HG03135 (cell line): ENCODE data around the gene SCRN2.

ENCODE experiments used
- ATAC-seq: cut with Tn5 transposase; IDR thresholded peaks from one replicate; pipeline ENCODE4 v1.9.1; 2021; ENCODE audit warnings: mild to moderate bottlenecking, moderate library complexity; ENCODE audit not compliant: unreplicated experiment

SCRN2 gene

DNA sequence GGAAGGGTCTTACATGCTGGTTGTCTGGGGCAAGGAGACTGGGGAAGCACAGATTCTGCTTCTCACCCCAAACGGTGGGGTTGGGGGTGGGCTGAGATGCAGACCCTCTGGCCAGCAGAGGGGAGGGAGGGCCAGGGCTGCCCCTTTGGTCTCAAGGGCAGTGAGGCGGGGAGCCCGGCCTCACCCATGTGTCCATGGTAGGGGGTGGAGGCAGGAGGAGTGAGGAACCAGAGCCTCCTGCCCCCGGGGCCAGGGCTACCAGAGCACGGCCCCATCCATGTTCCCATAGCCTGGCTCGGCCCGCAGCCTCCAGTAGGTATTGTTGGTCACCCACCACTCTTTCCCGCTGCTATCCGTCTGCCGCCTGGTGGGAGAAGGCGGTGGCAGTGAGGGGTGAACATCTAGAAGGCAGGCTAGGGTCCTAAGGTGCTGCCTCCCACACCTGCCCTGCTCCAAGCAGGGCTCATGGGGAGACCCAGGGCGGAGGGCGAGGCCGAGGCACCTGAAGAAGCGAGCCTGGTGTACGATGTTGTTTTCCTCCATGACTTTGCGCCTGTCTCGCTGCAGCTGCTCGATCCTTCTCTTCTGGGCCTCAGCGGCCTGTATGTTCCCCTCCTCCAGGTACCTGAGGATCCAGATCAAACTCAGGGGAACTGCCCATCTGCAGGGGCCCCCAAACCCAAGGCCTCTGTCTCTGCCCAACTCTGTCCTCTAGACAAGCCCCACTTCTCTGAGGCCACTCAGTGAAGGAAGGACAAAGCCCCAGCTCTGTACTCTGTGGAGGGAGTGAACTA, 32.8 kb downstream of the SCRN2 start:
- ATAC-seq, result no peak

DNA sequence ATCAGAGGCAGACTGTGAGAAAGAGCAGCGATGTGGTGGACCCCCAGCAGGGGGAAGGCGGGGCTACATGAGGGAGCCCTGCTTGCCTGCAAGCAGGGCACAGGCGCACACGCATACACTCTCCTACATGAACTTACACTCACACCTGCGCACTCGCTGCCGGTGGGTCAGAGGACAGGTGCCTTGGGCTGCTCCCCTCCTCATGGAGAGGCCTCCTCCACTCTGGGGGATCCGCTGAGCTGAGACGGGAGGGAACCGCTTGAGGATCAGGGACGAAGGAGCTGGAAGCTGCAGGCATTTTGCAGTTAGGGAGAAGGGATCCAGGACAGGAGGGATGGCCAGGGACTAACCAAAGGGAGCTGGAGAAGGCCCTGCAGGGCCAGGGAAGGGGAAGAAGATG, 33.7 kb downstream of the SCRN2 start:
- no peak for ATAC-seq

DNA sequence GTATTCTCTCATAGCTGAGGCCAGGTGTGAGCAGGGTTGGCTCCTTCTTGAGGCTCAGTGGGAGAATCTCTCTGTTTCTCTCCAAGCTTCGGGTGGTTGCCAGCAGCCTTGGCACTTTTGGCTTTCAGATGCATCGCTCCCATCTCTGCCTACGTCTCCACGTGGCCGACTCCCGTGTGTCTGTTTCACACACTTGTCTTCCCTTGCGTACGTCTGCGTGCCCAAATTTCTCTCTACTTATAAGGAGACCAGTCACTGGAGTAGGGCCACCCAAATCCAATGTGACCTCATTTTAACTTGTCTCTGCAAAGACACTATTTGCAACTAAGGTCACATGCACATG, 34.2 kb downstream of the SCRN2 start:
- no peak for ATAC-seq

DNA sequence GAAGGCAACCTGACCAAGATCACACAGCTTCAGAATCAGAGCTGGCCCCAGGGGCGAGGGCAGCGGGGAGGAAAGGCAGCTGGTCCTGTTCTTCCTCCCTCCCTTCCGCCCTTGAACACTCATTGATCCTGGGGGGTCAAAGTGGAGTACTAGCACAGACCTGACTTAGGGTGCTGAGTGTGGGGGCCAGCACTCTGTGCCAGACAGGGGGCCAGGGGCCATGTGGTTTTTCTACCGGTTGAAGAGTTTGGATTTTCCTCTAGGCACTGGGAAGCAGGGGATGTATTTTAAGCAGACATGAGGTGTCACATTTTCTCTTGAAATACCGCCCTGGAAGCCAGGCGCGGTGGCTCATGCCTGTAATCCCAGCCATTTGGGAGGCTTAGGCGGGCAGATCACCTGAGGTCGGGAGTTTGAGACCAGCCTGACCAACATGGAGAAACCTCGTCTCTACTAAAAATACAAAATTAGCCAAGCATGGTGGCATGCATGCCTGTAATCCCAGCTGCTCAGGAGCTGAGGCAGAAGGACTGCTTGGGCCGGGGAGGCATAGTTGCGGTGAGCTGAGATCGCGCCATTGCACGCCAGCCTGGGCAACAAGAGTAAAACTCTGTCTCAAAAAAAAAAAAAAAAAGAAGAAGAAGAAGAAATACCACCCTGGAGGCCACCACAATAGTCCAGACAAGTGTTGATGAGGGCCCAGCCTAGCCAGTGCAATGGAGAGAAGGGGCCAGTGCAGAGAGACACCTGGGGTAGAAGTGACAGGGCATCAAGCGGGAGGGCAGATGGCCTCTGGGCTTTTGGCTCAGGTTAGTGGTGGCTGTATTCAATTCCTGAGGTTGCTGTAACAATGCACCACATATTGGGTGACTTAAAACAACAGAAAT, 34.8 kb downstream of the SCRN2 start:
- ATAC-seq, result no peak

DNA sequence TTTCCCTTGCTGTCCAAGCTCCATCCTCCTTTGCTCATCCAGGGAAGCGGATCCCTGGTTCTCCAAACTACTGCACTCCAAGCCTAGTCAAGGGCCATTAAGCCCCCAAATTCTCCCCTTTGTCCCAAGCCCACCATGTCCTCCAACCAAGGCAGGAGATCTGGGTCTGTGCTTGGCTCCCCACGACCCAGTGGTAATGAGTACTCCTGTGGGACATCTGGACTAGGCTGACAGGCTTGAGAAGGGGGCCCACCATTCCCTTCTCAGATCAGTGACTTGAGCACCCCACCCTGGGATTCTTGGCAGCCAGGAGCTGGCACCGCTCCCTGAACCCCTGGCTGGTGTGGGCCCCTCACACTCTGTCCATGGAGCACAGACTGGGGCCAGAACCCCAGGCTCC, 36.6 kb downstream of the SCRN2 start:
- ATAC-seq, result no peak

DNA sequence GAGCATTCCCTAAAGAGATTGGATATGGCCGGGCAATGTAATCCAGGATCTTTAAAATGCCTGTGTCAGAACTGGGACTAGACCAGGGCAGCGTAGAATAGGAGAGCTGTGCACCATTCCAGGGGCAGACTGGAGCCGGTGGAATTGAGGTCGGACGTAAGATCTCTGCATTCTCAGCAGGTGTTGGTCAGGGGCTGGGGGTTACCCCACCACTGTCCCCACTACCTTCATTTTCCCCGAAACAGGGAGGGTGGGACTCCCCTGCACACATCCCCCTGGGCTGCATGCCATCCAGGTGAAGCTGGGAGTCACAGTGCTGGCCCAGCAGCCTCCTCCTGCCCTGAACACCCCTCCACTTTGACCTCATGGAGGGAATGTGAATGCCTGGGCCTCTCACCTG, 37.3 kb downstream of the SCRN2 start:
- ATAC-seq, result no peak

DNA sequence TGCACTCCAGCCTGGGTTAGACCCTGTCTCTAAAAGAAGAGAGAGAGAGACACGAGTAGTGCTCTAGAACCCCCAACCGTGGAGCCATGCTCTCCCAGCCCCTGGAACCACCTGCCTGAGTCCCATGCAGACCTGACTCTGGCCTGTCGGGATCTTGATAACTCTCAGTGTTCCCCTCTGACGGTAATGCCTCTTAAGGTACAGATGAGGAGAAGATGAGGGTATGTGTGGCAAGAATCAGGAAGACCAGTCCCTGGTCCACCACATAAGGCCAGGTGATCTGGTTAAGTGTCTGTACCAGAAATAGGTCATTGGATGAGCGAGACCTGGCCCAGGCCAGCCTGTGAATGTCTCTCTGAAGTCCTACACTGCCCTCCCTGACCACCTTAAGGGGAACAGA, 37.9 kb downstream of the SCRN2 start:
- ATAC-seq, result no peak

DNA sequence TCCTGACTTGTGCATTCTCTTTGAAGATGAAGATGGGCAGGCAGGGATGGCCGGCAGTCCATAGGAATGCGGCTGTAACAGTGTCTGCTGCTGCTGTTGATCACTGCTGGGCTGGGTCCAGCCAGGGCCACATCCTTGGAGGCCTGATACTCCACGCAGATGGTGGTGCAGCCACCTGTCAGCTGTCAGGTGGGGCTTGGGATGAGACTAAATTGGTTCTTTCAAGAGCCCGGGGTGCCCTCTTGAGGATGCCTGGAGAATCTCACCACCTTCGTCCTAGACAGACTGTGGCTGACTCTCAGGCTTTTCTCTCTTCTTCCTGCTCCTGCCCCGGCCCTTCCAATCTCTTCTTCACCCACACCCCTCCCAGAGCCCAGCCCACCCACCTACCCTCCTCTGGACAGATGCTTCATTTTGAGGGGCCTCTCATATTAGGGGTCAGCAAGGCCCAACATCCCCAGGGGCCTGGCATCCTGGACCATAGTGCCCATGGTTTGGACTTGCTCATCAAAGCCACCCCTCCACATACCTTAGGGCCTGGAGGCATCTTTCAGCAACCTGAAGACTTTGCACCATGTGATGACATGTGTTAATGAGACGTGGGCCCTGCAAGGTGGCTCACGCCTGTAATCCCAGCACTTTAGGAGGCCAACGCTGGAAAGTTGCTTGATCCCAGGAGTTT, 38.6 kb downstream of the SCRN2 start:
- ATAC-seq, result no peak

DNA sequence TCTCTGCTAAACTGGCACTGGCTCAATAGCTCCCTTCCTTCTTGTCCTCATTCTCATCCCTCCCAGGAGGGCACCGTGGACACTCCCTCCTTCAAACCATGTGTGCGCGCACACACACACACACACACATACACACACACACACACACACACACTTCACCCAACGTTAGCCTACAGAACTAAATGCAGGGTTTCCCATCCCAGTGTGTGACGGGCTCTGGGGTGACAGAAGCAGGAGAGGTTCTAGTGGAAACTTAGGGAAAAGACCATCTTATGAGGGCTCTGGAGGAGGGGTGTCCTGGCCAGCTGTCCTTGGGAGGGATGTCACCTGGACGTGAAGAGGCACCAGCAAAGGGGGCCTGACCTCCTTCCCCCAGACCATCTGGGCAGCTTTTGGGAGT, 39.2 kb downstream of the SCRN2 start:
- ATAC-seq, result no peak

DNA sequence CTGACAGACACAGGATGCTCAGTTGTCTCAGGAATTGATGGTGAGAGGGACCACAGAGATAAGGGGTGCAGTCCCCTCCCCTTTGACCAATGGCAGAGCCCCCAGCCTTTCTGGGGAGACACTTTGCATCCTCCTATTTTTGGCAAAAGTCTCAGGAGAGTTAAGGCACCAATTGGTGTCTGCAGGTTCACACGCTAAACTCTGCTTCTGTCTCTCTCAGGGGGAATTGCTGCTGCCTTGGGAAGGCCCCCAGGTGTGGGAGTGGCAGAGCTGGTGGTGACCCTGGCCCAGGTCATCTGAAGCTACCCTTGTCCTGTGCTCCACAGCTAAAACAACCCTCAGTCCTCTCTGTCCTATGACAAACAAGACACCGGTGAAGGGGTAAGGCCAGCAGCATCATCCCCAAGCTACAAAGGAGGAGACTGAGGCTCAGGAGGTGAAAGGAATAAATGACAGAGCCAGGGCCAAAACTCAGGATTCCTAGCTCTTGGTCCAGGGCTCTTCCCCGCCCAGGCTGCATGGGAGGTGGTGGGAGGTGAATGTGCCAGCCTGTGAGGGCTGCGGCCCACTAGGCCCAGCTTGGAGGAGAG, 39.8 kb downstream of the SCRN2 start:
- no peak for ATAC-seq

DNA sequence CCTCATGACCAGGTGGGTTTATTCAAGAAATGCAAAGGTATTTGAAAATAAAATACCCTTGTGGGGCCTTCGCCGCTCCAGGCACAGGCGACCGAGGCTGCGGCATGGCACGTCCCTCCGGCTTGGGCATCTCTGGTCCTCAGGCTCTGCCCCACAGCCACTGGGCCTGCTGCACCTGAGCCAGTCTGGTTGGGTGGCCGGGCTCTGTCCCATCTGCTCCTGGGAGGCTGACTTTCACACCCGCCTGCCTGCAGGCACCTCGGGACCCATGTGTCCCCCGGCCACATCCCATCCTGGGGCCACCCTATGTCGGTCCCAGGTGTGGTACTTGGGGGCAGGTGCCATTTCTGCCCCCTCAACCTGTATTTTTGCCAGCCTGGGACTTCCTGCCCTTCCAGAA, 40.4 kb downstream of the SCRN2 start:
- ATAC-seq, result no peak

DNA sequence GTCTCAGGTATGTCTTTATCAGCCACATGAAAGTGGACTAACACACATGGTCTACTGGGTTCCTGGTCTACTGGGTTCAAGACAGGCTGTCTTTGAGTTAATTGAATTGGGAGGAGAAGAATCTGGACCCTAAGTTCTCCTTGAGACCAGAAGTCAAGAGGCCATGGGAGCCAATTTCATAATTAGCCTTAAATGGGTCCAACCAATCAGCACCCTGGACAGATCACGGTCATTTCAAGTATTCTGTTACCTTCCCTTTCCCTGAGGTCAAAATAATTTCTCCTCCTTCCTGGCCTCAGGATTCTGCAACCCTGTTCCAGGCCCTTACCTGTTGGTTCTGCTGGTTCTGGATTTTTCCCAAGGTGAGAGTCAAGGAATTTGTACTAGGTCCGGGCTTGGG, 43.3 kb downstream of the SCRN2 start:
- no peak for ATAC-seq

DNA sequence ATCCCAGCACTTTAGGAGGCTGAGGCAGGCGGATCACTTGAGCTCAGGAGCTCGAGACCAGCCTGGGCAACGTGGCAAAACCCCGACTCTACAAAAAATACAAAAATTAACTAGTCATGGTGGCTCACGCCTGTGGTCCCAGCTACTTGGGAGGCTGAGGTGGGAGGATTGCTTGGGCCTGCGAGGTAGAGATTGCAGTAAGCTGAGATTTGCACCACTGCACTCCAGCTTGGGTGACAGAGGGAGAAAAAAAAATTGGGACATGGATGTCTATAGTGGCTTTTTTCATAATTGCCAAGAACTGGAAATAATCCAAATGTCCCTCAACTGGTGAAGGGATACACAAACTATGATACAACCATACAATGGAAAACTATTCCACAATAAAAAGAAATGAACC, 48.1 kb downstream of the SCRN2 start:
- no peak for ATAC-seq

DNA sequence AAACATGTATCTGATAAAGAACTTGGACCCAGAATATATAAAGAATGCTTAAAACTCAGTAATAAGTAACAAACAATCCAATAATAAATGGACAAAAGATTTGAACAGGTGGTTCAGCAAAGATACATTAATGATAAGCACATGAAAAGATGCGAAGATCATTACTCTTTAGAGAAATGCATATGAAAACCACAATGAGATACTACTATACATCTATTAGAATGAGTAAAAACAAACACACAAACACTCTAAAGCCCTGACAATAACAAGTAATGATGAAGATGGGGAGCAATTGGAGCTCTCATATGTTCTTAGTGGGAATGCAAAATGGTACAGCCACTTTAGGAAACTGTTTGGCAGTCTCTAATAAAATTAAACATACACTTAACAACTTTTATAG, 48.6 kb downstream of the SCRN2 start:
- ATAC-seq, result no peak

DNA sequence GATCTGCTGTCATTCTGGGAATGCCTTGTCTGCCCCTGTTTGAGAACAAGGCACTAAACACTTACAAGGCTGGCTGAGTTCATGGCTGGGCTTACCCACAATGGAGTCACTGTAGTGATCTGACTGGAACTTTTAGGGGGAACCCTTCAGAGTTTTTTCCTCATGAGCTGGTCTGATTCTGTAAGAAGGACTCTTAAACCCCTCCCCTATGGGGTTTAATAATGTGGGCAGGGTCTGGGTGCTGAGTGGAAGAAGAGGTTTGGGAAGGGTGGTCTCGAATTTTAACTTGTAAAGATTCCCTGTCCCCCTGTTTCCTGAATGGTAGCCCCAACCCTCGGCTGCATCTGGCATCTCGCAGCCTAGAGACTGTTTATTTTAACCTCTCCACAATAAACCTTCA, 50.0 kb downstream of the SCRN2 start:
- ATAC-seq, result no peak

DNA sequence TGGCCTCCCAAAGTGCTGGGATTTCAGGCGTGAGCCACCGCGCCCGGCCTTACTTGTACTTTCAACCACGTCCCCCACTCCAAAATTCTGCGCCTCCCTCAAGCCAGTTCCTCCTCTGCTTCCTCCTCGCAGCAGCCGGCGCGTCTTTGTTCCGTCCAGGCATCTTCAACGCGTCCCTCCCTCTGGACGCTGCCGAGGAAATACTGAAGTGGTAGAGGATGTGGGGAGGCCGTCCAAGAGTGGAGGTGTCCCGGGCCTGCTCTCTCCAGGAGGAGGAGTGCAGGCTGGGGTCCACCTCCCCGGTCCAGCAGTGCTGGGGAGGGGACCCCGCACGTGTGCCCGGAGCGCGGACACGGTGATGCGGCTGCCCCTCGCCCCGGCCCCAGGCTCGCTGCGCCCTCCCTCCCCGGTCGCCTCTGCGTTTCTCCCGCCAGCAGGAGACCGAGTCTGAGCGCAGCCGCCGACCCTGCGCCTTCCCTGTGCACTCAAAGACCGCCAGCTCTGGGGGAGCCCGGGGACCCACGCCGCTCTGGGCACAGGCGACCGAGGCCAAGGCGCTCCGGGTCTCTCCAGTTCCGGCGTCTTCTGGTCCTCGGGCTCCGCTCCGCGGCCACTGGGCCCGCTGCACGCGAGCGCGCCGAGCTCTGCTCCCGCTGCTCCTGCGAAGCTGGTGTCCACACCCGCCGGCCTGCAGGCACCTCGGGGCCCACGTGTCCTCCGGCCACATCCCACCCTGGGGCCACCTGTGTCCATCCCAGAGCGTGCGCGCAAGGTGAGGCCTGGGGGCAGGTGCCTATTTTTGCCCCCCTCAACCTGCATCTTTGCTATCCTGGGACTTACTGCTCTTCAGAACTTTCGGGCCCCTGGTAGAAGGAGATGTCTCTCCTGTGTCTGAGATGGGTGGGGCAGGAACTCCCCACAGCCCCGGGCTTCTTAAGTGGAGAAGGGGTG, 51.2 kb downstream of the SCRN2 start:
- no peak for ATAC-seq
